Kidney capillary endothelial cell (primary cell): ENCODE results near the gene LHFPL2.

Source experiments
- DNase-seq: peaks from one replicate; pipeline ENCODE4 v3.0.0-alpha.2; 2018; ENCODE audit warnings: low spot score

Gene LHFPL2

DNA sequence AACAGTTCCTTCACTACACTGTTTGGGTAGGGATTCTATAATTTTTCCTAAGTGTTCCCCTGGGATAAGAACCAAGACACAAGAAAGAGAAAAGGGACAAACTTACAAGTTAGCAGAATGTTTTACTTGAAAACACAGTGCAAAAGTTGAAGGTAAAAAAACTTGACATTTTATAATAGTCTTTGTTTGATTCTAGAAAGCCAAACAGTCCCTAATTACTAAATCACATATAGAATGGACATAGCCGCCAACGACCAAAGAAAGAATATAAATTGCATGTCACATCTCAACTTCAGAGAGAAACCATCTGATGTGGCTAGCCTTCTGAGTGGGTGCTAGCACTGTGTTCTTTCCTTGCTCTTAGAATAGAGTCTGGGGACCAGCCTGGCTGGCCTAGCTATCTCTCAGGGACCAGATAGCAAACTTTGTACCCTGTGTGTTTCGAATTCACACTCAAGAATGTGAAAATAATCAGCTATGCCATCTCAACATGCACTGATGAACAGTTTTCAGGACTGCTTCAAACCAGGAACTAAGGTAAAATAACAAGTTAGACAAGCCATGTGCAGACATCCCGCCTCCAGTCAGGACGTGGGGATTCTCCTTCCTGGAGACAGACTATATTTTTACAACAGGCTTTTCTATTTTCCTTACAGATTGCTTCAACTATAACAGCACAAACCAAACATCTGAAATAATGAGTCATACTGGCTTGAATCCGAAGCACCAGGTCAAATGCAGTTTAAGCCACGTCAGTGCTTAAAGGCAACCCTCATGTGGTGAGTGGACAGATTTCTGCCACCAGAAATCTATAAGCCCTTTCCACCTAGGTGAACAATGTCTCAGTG is 53.7 kb downstream of the LHFPL2 start:
- DNase-seq: peak; percentile 95

DNA sequence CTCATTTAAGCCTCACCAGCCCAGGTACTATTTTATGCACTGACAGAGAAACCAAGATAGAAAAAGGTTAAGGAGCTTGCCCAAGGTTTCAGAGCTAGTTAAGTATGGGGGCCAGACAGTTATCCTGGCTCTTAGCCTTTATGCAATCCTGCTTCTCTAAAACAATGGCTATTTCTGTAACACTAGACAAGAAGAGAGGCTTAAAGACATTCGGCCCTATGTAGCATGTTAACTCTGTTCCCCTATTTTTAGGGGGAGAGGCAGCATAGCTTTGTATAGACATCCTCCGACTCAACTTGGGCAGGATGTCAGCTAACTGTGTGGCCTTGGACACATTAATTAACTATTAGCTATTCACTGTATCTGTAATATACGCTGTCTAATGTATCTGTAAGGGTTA is 54.6 kb downstream of the LHFPL2 start:
- DNase-seq: no peak

DNA sequence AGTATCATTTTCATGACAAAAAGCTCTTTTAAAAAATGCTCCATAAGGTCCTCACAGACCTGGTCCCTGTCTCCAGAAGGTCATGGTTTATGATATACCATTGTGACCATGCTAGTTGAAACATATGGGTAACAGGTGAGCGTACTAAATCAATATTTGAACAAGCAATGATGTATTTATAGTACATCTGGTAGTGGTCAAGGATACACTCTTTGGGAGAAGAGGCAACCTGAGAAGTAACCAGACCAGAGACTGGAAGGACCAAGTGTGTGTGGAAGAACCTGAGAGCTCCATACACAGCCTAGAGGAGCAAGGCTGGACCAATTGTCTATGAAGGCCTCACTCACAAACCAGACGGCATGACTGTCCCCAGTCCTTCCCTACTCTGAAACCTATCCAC is 55.1 kb downstream of the LHFPL2 start:
- DNase-seq: no peak

DNA sequence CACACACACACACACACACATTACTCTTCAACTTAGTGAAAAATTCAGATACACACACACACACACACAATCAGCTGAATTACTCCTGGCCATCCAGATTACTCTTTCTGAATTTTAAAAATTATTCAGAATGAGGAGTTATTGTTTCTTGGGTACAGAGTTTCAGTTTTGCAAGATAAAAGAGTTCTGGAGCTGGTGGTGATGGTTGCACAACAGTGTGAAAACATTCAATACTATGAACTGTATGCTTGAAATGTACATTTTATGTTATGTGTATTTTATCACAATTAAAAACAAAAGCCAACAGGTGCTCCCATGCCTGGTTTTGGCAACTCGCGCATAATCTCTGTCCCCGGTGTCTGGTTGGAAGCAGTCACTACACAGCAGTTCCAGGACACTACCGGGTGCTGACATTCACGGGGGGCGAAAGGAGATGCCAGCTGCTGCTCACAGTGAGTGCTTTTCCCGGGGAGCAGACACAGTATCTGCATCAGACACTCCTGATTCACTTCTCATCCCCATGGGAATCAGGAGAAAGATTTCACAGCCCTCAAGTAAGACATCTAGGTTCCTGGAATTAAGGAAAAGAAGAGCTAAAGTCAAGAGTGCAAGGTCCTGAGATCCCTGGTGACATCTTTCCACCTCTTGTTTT is 55.7 kb downstream of the LHFPL2 start:
- DNase-seq: no peak

DNA sequence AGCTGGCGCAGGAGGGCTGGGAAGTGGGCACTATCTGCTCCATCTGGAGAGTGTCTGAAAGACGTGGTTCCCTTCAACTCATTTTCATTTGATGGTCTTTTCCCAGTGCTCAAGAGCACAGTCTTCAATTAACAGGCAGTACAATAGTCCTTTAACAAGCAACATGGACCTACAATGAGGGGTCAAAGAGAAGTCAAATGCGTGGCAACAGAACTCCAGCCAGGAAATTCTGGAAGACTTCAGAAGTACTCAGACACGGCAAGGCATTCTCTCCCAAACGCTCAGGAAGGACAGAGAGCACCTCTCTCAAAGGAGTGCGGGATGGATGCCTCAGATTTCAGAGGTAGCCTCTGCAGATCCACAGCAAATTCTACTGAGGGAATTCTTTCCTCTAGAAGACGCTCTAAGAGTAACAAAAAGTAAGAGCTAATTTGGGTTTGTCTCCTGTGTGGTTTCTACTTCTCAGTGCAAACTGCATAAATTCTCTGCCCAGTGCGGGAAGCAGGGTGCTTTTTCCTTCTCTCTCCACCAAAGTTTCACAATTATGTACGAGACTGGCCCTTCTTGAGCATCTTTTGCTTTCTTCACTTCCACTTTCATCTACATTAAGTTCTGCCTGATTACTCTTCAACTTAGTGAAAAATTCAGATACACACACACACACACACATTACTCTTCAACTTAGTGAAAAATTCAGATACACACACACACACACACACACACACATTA is 56.4 kb downstream of the LHFPL2 start:
- DNase-seq: no peak

DNA sequence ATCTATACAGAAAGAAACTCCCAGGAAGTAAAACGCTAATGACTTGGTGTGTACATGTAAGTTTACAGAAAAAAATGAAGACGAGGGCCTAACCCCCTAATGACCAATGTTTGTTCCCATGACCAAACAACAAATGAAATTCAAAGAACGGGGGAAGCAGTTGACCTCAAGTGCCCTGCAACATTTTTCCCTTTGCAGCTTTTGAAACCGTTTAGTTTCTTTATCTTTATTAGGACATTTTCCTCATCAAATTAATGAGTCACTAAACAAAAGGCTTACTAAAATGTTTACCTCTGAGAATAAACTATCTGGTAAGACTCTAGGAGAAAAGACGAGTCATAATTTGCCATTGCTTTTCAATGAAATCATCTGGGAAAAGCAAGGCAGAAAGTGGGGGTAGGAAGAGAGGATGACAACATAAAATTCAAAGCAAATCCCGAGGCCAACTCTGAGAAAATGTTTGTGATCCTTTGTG is 57.4 kb downstream of the LHFPL2 start:
- DNase-seq: peak; percentile 49

DNA sequence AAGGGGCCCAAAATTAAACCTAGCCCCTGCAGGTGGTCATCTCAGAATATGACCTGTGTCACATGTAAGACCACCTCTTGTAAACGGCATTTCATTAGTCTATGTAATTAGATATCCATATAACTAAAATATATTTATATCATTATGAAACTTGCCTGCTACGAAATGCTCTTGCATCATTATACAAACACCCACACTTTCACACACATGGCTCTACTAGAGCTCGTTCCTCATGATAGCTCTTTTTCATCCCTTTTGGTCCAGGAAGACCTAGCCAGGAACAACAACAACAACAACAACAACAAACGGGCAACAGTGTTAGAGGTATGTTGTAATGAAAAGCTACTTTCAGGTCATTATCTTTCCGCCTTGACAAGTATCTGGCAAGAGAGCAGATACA is 58.6 kb downstream of the LHFPL2 start:
- DNase-seq: no peak

DNA sequence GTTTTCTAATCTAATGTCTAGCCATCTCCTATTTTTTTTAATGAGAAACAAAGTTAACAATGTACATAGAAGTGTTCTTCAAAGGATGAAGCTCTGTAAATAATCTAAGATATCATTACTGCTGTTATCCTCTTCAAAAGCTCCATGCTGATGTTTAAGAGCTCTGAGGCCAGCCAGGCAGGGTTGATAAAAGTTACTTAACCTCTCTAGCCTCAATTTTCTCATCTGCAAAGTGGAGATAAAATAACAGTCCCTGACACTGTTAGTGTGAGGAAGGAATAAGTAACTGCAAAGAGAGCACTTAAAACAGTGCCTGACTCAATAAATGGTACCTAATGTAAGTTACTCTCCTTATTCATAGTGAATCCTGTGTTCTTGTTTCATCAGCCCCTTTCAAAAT is 60.1 kb downstream of the LHFPL2 start:
- DNase-seq: no peak

DNA sequence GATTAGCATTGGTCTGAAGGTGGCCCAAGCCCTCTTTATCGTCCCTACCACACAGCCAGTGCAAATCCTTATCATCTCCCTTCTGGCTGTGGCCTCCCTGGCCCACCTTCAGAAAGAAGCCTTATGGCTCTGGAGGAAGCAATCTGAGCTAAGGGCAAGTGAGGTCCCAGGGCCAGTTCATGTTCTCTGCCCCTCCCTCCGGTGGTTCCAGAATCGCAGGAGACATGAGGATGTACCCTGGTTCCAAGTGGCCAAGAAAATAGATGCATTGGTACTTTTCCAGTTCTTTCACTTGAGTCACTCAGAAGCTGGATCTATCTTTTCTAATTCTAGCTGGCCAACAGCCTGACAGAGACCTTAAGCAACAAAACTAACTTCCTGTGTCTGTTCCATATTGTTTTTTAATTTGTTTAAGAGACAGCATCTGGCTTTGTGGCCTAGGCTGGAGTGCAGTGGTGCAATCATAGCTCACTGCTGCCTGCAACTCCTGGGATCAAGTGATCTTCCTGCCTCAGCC is 60.7 kb downstream of the LHFPL2 start:
- DNase-seq: no peak

DNA sequence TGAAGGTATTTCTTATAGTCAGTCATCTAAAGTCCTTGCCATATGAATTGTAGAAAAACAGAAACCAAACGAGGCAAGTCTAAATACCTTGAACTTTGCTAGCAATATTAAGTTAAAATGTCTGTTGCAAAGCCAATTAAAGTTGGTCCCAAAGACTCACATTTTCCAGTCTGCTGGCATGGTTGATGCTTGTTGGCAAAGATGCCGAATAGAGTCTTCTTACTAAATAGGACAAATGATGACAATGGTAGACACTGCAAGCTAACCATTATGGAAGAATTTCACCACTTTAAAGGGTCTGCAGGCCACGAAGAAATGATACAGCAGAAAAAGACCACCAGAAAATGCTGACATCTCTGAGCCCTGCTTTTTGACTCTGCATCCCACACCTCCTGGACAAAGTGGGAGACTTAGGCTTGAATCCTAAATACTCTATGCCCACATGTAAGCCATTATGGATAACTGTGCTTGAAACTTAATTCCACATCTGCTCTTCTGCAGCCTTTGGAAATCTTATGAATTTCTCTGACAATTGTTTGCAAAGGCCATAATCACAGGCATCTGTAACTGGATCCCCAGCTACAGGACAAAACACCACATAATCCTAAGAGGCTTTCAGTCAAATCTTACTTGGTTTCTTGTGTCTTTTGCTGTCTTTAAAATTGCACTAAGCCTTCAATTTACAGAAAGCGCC is 61.3 kb downstream of the LHFPL2 start:
- DNase-seq: no peak

DNA sequence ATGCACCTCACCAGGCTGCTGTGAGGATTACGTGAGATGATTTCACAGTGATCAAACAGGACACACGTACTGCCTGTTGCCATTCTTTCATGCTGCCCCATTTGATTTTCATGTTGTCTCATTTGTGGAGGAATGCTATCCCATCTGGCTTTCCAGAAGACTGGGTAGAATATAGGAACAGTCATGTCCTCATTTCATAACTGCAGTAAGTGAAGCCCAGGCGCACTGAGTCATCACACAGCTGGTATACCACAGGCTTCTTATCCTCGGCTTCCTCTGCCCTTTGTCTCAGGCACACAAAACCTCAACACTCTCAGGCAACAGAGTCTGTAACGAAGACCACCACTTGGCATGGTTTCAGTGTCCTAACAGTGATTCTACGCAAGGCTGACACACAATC is 62.3 kb downstream of the LHFPL2 start:
- no peak for DNase-seq

DNA sequence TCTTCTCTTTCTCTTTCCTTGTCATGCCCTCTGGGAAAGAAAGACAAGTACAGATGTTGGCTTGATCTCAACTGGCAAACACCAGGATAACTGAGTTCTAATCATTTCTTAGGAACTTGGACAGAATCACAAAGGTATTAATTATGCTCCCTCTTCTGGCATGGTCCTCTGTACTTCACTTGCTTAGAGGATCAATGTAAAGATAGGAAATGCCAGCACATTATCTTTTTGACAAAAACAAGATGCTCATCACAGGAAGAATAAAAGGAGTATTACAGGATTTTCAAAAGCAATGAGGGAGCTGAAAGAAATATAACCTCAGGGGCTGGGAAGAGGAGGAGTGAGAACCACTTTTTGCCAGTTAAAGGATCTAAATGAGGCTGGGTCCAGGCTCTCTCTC is 70.6 kb downstream of the LHFPL2 start:
- no peak for DNase-seq

DNA sequence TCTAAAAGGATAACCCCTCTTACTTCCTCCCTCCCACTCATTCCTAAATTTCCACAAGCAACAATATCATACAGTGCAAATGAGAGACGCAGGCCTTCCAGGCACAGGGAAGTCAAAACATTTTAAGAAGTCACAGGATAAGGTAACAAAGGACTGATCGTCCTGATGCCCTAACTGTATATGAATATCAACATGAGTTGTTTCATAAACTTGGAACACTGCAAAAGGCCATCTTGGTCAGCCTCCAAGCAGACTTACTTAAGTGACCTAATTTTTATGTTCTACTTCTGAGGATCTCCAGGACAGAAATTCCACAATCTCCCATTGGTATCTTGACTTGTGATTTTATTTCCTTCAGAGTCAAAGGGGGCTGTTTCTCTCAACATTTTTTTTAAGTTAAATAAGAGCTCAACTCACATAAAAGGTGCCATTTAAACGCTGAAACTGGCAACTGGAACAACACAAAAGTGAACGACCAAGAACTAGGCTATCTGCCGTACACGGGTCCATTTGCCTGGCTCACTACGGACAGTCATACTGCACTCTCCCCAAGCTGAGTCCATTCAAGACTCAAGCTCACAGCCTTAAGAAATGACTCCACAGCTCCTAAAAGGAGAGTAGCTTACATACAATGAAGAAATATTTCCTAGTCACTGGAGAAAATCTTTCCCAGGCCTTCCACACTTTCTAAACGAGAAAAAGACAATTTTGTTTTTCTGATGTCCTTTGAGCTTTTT is 71.3 kb downstream of the LHFPL2 start:
- DNase-seq: no peak

DNA sequence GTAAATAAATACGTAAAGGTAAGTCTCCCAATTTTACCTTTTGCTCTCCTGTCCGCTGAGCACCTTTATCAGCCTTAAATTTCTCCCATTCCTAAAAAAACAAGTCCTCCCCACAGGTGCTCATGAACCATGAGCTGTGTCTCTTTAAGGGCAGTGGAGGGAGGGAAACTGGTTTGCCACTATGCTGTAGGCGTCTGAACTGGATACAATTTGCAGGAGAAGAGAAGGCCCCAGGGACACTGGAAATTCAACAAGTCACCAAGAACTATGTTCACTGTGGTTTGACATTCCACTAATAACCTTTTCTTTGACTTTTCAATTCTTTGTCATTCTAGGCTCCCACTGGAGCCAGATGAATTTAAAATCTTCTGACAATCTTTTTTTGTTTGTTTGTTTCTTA is 72.2 kb downstream of the LHFPL2 start:
- no peak for DNase-seq

DNA sequence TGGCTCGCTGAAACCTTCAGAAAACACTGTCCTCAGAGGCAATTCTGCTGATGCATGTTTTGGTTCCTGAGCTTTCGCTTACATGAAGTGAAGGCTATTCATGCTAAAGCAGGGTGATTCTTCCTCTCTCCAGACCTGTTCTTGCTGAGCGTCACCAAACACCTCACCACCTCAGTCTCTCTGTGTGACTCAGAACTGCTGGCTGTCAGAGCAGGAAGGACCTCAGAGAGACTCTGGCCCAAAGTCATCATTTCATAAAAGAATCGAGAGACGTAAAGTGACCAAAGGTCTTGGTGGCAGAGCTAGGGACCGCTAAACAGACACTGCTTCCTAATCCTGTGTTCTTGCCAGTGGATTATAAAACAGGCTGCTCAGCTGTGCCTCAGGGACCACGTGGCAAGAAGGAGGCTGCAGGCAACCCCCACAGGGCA is 73.8 kb downstream of the LHFPL2 start:
- peak; percentile 59 for DNase-seq

DNA sequence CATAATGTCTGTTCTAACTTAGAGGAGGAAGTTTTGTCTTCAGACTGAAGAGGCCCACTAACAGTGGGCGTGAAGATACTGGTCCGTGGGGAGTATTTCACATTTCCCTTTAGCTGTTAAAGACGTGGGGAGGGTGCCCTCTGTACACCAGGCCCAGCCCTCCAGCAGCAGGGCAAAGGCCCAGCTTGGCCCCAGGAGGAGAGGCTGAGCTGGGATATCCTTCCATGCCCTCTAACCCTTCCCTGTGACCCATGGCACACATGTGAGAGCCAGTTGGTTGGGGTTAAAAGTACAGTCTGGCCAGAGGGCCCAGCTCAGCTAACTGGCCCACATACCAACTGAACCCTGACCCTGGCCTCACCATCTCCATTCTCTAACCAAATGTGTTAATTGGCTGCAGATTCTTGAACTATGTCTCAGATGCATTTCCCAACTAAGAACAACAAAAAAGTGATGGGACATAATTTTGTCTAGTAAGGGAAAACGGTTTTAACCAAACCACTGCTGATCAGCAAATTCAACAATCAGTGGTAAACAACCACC is 74.4 kb downstream of the LHFPL2 start:
- DNase-seq: no peak

DNA sequence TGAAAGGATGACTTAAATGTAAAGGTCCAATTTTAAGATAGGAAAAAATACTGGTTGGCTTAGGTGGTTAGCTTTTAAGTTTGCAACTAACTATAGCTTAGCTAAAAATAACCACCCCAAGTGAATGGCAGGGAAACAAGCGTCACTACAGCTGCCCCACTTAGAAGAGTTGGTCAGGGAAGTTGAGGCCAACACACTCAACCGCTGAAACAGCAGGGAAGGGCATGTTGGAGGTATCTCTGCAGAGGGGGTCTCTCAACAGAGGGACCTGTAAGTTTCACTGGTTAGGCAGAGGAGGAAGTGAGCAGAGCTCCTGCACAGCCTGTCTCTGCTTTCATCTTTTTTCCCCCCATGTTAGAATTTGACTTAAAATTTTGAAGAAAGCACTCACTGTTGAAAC is 75.3 kb downstream of the LHFPL2 start:
- DNase-seq: no peak

DNA sequence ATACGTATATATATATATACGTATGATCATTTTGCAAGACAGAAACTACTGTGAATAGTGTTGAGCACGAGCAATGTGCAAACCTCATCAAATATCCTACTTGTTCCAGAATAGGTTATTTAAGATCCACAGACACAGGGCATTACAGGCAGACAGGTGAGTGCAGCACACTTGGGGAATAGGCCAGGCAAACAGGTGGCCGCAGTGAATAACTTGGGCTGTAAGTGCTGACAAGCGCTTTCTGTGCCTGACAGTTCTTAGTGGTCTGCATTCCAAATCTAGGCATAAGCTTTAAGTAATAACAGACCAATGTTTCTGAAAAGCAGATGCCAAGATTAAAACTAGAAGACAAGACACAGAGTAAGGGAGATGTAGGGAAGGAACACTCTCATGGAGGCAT is 77.9 kb downstream of the LHFPL2 start:
- no peak for DNase-seq

DNA sequence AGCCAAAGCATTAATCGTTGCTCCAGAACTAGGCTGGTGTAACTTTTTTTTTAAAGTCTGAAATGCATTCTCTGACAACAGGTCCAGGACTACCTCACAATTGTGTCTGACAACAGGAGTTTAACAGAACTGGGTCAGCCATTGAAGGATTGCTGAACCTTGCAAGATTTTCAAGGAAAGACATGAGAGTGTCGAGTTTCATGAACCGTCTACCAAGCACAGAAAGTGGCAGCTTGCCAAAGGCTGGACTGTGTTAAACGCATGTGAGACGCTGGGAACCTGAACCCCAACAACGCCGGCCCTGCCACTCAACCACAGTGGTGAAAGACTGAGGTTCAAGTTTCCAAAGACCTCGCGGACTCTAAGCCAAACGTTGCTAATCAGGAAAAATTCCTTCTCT is 79.1 kb downstream of the LHFPL2 start:
- DNase-seq: no peak

DNA sequence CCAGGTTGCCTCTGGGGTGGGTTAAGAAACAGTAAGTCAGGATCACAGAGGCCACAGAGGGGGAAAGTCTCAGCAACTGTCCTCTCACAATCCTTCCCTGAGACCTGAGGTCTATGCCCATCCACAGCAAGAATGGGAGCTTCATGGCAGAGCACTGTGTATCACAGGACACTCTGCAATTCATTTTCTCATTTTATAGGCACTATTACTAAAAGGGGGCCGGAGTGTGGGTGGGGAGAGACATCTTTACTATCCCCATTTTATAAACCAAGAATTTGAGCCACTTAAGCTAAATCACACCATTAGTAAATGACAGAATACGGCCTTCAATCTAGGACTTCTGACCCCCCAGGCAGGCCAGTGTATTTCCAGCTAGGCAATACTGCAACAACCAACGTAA is 79.9 kb downstream of the LHFPL2 start:
- DNase-seq: no peak

DNA sequence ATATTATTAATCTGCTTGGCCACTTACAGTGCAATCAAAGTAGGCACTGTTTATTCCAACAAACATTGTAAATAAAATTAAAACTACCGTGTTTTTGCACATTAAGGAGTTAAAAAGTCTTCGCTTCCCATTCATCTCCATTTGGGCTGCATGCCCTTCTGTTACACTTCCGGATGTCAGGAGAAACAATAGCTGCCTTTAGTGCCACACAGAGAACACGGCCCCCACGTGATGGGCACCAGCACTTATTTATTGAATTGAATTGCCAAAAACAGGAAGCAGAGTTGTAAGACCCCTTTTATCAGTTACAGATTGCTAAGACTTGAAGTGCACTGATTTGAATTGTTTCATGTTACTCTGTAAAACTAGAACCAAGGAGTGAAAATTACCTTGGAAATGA is 80.4 kb downstream of the LHFPL2 start:
- peak; percentile 68 for DNase-seq
